ENCODE measurements around the gene COG5. TPM values are rescaled to one million over a fixed set of nuclear protein-coding genes. Genes with fewer than 3 reads are reported as not detected.

Gene COG5
- polyA plus RNA-seq, 1 of the 3 experiments (the other 2 are of a cell fraction): 21.2 TPM

DNA sequence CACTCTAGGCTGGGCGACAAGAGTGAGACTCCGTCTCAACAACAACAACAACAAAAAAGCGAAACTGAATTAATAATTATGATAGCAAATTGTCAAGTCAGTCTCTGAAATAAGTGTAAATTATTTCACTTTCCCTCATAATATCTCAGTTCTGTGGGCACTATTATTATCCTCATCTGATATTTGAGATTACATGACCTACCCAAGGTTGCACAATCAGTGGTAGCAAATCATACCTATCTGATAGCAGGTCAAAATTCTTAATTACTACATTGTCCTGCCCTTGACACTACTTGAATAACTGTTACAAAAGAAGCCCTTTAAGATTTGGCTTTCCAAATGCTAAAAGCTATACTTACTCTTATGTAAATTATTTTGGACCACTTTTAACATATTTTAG is 209.1 kb downstream of the COG5 start:
- H2AFZ ChIP-seq (ENCODE audit: low read depth): no peak overlapping the region
- peaks cover 2 to 21% of the 10 kb centered on the region in 2 experiments for H3K36me3 ChIP-seq (replicated peaks in 1 of 2; ENCODE audit: control insufficient read depth in 1 of 2, insufficient read depth in 2 of 2, low read length in 1 of 2)
- TF ChIP-seq, protein P1, sequence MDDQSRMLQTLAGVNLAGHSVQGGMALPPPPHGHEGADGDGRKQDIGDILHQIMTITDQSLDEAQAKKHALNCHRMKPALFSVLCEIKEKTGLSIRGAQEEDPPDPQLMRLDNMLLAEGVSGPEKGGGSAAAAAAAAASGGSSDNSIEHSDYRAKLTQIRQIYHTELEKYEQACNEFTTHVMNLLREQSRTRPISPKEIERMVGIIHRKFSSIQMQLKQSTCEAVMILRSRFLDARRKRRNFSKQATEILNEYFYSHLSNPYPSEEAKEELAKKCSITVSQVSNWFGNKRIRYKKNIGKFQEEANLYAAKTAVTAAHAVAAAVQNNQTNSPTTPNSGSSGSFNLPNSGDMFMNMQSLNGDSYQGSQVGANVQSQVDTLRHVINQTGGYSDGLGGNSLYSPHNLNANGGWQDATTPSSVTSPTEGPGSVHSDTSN (IDR thresholded peaks at IDR 0.05): no peak
- no peak for TF ChIP-seq GABPA (IDR thresholded peaks at IDR 0.05; ENCODE audit: low read depth)
- TF ChIP-seq RXRA (IDR thresholded peaks at IDR 0.05; ENCODE audit: borderline replicate concordance, low read depth): no peak
- no peak for TF ChIP-seq JUND (IDR thresholded peaks at IDR 0.05)
- TF ChIP-seq MAX (IDR thresholded peaks at IDR 0.05; ENCODE audit: low read depth): no peak
- TF ChIP-seq, protein P2, sequence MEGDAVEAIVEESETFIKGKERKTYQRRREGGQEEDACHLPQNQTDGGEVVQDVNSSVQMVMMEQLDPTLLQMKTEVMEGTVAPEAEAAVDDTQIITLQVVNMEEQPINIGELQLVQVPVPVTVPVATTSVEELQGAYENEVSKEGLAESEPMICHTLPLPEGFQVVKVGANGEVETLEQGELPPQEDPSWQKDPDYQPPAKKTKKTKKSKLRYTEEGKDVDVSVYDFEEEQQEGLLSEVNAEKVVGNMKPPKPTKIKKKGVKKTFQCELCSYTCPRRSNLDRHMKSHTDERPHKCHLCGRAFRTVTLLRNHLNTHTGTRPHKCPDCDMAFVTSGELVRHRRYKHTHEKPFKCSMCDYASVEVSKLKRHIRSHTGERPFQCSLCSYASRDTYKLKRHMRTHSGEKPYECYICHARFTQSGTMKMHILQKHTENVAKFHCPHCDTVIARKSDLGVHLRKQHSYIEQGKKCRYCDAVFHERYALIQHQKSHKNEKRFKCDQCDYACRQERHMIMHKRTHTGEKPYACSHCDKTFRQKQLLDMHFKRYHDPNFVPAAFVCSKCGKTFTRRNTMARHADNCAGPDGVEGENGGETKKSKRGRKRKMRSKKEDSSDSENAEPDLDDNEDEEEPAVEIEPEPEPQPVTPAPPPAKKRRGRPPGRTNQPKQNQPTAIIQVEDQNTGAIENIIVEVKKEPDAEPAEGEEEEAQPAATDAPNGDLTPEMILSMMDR (IDR thresholded peaks at IDR 0.05): no peak
- no peak for TF ChIP-seq POLR2AphosphoS5 (IDR thresholded peaks at IDR 0.05; ENCODE audit: low read depth, low read length)
- no peak for TF ChIP-seq IRF3 (IDR thresholded peaks at IDR 0.05; ENCODE audit: low read depth, low read length)
- no peak for TF ChIP-seq TCF12 (IDR thresholded peaks at IDR 0.05)
- no peak for TF ChIP-seq FOXM1 (IDR thresholded peaks at IDR 0.05; ENCODE audit: low read depth)
- TF ChIP-seq USF2 (IDR thresholded peaks at IDR 0.05; ENCODE audit: borderline replicate concordance, low read depth, low read length): no peak
- TF ChIP-seq EZH2phosphoT487 (IDR thresholded peaks at IDR 0.05; ENCODE audit: borderline replicate concordance, low read depth): no peak
- no peak for TF ChIP-seq NFIC (IDR thresholded peaks at IDR 0.05; ENCODE audit: borderline replicate concordance)
- no peak for TF ChIP-seq MXI1 (IDR thresholded peaks at IDR 0.05; ENCODE audit: low read depth, low read length)
- TF ChIP-seq TAF1 (IDR thresholded peaks at IDR 0.05; ENCODE audit: borderline replicate concordance, low read depth, low read length): no peak
- TF ChIP-seq YY1 (IDR thresholded peaks at IDR 0.05; ENCODE audit: low read depth): no peak
- TF ChIP-seq CHD2 (IDR thresholded peaks at IDR 0.05; ENCODE audit: low read length, partially characterized antibody): no peak
- peaks cover 11% of the 10 kb centered on the region for H3F3A ChIP-seq (replicated peaks; ENCODE audit: insufficient read depth)
- no peak overlapping the region for H3K9ac ChIP-seq
- ChIA-PET POLR2A (no interaction called here), CTCF (no interaction called here)
- no peak overlapping the region for H3K27ac ChIP-seq (ENCODE audit: low read depth in 2 of 2, low read length in 1 of 2)
- no peak for DNase-seq
- H3K4me2 ChIP-seq: no peak overlapping the region
- no peaks in the 10 kb centered on the region for H4K20me1 ChIP-seq (ENCODE audit: insufficient read depth)
- H3K79me2 ChIP-seq (ENCODE audit: insufficient read depth): no peaks in the 10 kb centered on the region
- no peaks in the 10 kb centered on the region for H3K9me2 ChIP-seq
- no peak overlapping the region for H3K4me3 ChIP-seq (ENCODE audit: low read depth in 2 of 2, low read length in 1 of 2)
- peaks cover 0 to 3% of the 10 kb centered on the region in 2 experiments; a peak in 2 of 4 replicates for H3K4me1 ChIP-seq (ENCODE audit: control insufficient read depth in 1 of 2, insufficient read depth in 2 of 2, low read depth in 1 of 2, low read length in 1 of 2)
- H3K9me3 ChIP-seq: no peaks in the 10 kb centered on the region
- 99% methylated on average over 3 of the region's 3 CpGs for WGBS (ENCODE audit: low lambda C conversion rate)
- H3K27me3 ChIP-seq (ENCODE audit: insufficient read depth): no peaks in the 10 kb centered on the region

Data from SK-N-SH (cell line).